ENCODE data around the gene STXBP2.

Gene STXBP2

DNA sequence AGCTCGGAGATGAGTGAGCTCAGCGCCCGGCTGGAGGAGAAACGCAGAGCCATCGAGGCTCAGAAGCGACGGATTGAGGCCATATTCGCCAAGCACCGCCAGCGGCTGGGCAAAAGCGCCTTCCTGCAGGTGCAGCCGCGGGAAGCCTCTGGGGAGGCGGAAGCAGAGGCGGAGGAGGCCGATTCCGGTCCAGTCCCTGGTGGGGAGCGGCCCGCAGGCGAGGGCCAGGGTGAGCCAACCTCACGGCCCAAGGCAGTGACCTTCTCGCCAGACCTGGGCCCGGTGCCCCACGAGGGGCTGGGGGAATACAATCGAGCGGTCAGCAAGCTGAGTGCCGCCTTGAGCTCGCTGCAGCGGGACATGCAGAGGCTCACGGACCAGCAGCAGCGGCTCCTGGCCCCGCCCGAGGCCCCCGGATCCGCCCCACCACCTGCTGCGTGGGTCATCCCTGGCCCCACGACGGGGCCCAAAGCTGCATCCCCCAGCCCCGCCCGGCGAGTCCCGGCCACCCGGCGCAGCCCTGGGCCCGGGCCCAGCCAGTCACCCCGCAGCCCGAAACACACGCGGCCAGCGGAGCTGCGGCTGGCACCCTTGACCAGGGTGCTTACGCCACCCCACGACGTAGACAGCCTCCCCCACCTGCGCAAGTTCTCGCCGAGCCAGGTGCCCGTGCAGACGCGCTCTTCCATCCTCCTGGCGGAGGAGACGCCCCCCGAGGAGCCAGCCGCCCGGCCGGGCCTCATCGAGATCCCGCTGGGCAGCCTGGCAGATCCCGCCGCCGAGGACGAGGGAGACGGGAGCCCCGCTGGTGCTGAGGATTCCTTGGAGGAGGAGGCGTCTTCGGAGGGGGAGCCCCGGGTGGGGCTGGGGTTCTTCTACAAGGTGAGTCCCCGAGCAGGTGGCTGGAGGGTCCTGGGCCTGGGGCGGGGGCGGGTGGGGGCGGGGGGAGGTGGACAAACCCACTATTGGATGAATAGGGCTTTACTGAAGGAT is 24.3 kb upstream of the STXBP2 start:
- no peak for DNase-seq (ENCODE audit: low read depth in 2 of 2)

DNA sequence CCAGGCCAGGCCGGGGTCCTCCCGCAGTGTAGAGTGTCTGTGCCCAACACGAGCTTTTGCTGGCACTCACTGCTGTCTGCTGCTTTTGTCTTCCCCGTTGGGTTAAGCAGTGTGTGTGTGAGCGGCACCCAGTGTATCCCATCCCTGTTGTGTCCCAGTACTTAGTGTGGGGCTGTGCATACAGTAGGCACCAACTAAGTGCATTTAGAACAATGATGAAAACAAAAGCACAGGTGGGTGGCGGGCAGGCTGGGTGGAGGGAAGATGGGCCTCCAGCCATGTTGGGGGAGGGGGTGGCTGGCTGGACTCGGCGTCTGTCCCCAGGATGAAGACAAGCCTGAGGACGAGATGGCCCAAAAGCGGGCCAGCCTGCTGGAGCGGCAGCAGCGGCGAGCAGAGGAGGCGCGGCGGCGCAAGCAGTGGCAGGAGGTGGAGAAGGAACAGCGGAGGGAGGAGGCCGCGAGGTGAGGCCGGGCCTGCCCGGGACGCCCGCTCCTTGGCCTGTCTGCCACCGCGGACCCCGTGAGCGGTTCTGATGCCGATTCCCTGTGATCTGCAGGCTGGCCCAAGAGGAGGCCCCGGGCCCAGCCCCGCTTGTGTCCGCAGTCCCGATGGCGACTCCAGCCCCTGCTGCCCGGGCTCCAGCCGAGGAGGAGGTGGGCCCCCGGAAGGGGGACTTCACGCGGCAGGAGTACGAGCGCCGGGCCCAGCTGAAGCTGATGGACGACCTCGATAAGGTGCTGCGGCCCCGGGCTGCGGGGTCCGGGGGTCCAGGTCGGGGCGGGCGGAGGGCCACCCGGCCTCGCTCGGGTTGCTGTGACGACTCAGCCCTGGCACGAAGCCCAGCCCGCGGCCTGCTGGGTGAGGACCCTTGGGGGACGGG is 21.8 kb upstream of the STXBP2 start:
- DNase-seq (ENCODE audit: low read depth in 2 of 2), result no peak

DNA sequence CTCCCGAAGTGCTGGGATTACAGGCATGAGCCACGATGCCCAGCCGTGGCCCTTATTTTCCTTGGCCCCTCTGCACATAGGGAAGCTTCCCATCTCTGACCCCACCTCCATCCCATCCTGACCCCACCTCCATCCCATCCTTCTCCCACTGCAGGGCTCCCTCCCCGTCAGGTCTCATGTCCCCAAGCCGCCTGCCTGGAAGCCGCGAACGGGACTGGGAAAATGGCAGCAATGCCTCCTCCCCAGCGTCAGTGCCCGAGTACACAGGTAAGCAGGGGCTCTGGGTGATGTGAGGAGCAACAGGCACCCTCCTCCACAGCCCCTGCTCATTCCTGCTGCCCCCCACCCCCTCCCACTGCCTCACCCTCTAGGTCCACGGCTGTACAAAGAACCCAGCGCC is 19.7 kb upstream of the STXBP2 start:
- no peak for DNase-seq (ENCODE audit: low read depth in 2 of 2)

DNA sequence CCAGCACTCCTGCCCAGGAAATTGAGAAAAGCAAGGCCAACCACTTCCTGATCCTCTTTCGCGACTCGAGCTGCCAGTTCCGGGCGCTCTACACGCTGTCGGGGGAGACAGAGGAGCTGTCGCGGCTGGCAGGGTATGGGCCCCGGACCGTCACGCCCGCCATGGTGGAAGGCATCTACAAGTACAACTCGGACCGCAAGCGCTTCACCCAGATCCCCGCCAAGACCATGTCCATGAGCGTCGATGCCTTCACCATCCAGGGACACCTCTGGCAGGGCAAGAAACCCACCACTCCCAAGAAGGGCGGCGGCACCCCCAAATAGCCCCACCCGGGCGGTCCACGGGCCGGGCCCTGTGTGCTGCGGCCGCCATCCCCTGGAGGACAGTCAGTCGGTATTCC is 19.2 kb upstream of the STXBP2 start:
- no peak for DNase-seq (ENCODE audit: low read depth in 2 of 2)

DNA sequence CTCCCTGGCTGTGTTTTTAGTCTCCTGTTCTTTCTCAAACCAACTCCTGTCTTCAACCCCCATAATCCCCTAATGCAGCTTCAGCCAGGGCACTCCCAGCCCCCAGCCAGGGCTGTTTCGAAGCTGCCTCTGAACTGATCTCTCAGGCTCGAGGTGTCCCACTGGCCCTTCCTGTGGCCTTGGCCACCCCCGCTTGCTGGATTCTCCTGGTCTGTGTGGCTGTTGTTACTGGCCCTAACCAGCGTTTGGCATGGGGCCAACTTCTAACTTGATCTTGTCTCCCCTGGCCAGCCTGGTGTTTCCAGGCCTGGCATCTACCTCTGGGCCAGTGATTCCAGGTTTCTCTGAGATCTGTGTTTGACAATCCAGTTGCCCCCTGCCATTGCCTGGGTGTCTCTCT is 18.6 kb upstream of the STXBP2 start:
- no peak for DNase-seq (ENCODE audit: low read depth in 2 of 2)

DNA sequence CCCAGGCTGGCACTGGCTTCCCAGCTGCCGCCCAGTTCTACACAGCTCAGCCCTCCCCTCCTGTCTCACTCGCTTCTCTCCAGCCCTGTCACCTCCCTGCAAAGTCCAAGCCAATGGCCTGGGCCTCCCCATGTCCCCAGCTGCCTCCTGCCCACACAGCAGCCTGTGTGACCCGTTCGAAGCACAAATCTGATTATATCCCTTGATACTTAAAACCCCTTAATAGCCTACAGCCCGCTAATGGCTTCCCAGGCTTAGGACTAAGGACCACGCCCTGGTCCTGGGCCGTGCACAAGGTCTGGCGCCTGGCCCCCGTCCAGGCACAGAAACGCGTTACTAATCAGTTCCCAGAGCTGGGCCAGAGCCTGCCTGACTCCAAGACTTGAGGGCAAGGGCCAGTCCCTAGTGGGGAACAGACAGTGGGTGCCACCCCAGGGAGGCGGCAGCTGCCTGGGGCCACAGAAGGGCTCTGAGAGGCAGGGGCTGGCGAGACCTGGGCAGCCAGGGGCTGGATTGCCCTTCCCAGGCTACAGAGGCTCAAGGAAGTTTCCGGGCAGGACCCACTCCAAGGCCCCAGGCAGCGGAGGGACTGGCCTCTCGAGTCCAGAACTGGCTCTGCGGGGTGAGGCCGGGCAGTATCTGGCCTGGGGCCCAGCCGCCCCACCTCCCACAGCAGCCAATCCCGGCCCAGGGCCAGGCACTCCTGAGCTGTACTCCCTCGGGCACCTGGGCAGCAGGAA is 18.0 kb upstream of the STXBP2 start:
- DNase-seq (ENCODE audit: low read depth in 2 of 2), result no peak

DNA sequence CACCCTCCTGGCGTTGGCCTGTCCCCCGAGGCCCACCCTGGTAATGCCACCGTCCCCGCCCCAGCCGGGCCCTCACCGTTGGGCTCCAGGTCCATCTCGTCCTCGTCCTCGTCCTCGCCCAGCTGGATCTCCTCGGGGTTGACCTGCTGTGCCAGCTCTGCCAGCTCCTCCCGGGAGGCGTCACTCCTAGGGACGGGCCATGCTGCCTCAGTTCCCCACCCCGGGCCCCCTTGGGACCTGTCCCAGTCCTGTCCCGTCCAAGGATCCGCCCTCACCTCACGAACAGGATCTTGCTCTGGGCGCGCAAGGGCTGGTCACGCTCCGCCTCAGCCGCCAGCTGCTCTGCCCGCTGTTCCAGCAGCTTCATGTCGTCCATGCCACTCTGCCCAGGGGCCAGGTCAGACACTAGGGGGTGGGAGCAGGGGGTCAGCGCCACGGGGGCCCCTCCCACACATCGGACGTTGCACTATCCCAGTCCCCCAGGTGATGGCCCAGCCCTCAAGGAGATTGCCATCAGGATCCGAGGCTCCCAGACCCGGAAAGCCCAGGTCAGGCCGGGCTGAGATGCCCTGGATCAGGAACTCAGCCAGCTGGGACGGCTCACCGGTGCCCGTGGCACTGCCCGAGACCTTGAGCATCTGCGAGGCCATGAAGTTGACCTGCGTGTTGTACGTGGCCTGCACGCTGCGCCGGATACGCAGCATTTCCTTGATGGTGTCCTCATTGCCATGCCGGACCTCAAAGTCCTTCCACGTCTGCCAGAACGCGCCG is 17.1 kb upstream of the STXBP2 start:
- no peak for DNase-seq (ENCODE audit: low read depth in 2 of 2)

DNA sequence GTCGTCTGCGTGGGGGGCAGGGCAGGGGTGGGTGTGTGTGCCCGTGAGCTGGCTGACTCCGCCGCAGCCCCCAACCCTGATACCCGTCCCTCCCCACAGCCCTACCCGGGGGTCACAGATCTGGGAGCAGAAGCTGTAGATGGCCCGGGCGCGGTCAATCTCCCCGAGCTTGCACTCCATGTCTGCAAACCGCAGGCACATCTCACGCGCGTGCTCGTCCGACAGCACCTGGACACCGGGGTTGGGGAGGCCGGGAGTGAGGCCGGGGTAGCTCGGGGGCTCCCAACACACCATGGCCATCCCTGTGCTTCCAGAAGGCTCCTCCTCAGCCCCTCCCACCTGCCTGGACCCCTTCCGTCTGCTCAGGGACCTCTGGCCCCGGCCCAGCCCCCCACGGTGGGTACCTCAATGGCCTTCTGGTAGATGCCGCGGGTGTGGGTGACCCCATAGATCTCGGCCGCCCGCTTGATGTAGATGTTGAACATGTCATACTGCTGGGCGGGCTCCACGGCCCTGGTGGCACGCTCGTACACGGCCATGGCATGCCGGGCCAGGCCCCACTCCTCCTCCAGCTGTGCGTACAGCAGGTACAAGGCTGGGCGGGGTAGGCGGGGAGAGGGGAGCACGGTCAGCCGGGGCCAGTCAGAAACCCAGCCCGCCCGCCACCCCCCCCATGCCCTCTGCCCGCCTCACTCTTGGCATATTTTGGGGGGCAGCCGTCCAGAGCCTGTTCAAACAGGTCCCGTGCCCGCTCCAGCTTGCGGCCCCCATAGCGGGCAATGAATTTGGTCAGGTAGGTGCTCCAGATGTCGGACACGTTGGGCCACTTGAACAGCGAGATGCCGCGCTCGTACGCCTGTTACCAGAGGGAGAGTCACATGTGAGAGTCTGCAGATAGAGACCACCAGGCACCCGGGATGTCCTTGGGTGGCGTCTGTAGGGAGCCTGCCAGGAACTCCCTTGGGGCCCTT is 16.2 kb upstream of the STXBP2 start:
- no peak for DNase-seq (ENCODE audit: low read depth in 2 of 2)

DNA sequence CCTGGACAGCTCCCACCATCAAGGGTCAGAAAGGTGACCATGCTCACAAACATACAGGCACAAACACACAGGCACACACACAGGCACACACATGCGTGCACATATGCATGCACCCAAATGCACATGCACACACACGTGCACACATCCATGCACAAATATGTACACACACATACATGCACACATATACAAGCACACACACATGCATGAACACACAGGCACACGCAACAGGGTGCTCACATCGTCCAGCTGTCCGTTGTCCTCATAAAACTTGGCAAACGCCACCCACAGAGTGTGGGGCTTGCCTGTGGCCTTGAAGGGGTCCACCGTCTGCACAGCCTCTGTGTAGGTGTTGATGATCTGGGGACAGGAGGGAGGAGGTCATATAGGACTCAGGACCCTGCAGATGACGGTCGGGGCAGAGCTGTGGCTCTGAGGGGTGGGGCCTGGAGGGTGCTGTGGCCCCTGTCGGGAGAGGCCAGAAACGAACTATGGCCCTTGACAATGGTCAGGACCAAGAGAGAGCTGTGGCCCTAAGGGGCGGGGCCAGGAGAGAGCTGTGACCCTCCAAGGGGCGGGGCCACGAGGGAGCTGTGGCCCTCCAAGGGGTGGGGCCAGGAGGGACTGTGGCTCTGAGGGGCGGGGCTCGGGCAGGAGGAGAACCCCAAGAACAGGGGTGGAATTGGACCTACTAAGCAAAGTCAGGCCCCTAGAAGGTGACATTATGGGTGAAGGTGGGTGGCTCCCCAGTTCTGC is 13.8 kb upstream of the STXBP2 start:
- no peak for DNase-seq (ENCODE audit: low read depth in 2 of 2)

DNA sequence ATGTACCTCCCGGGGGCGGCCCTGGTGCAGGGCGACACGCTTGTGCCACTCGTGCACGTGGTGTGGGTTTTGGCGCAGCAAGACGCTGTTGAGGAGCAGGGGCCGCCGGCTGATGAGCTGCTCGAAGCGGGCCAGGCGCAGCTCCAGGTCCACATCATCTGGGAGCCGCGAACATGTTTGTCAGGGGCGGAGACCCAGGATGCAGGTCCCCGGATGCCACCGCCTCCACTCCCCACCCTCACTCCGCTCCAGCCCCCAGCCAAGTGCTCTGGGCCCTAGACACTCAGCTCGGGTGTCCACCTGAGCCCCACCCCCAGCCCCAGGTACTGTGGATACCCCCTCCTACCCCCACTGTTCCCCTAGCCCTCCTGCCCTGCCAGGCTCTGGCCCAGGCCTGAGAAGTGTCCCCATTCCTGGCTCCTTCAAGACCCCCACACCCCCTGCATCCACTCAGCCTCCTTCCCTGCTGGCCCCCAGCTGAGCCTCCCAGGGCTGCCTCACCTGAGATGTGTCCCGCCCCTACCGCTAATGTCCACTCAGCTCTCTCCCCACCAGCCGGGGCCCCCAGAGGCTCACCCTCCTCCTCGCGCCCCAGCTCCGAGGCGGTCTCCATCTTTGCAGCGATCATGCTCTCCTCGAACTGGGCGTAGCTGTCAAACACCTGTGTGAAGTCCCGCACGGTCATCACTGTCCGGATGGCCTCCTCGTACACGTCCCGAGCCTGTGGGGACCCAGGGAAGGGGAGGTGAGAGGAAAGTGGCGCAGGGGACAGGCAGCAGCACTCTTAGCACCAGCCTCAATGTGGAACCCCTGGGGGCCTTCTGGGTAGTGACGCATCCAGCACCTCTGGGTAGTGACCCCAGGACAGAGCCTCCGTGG is 12.9 kb upstream of the STXBP2 start:
- DNase-seq (ENCODE audit: low read depth in 2 of 2), result no peak

DNA sequence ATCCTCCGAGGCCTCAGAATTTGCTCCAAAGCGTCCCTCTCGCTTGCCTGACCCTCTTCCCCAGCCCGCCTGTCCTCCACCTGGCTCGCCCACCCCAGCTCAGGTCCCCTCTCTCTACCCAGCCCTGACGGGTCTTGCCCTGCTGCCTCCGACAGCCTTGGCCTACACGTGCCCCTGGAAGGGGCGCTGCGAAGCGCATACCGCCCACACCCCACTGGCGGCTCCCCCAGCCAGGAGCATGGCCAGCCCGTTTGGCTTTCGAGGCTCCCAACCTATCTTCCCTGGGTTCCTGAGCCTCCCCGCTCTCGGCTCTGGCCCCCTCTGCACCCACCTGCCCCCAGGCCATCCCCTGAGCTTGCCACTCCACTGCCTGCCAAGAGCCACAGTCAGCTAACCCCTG is 12.1 kb upstream of the STXBP2 start:
- no peak for DNase-seq (ENCODE audit: low read depth in 2 of 2)

DNA sequence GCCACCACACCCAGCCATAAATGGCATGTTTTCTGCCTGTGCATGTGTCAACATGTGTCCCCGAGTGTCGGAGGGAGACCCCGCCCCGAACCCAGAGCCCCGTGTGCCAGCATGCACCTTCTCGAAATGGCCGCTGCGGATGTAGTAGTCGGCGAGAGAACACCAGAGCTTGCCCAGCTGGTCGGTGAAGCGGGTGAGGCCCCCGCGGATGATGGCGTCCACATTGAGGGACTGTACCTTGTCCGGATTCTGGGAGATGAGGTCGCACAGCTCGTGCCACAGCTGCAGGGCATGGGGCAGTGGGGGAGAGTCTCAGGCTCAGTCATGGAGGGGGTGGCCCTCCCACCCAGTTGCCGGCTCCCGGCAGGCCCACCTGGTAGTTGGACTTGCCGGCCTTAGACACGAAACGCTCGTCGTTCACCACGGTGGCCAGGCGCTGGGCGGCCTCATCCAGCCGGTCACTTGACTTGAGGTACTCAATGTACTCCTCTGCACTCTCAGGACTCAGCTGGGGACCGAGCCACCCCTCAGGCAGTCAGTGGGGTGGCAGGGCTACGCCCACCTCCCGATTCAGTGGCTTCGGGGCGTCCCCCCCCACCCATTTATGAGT is 11.0 kb upstream of the STXBP2 start:
- DNase-seq (ENCODE audit: low read depth in 2 of 2), result no peak

DNA sequence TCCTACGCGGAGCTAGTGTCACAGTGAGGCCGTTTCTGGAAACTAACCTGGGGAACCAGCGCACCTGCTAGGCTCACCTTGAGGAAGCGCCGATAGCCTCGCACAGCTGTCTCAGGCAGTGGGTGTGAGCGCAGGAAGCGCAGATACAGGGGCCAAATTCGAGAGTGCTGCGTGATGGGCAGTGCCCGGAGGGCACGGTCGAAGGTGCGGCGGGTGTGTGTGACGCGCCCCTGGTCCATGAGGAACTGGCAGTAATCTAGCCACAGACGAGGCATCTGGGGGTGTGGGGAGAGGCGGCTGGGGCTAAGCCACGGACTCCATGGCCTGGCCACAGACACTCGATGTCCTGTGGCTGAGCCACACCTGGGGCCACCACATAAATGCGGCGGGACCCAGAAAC is 9.7 kb upstream of the STXBP2 start:
- no peak for DNase-seq (ENCODE audit: low read depth in 2 of 2)

DNA sequence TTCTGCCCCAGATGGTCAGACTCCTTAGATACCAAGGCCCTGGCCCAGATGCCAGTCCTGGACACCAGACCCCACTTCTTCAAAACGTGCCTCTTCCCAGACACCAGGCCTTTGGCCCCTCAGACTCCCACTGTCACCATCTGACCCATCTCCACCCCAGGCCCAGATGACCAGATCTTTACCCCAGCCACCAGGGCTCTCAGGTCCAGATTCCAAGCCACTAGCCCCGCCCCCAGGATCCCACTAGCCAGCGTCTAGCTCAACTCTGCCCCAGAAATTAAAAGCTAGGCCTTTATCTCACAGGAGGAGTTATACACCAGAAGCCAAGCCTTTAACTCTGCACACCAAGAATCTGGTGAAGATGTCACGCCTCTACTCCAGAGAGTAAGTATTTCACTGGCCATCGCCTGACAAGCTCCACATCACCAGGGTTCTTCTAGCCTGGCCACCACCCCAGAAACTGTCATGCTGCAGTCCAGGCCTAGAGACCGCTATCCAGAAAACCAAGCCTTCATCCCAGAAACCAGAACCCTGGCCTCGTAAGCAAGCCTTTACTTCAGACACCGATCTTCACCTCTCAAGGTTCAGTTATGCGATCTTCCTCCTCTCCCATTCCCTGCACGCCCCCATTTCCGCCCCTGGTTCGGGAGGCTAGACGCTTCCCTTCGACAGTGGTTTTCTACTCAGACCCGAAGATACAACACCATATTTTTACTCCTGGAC is 8.2 kb upstream of the STXBP2 start:
- DNase-seq (ENCODE audit: low read depth in 2 of 2), result no peak

DNA sequence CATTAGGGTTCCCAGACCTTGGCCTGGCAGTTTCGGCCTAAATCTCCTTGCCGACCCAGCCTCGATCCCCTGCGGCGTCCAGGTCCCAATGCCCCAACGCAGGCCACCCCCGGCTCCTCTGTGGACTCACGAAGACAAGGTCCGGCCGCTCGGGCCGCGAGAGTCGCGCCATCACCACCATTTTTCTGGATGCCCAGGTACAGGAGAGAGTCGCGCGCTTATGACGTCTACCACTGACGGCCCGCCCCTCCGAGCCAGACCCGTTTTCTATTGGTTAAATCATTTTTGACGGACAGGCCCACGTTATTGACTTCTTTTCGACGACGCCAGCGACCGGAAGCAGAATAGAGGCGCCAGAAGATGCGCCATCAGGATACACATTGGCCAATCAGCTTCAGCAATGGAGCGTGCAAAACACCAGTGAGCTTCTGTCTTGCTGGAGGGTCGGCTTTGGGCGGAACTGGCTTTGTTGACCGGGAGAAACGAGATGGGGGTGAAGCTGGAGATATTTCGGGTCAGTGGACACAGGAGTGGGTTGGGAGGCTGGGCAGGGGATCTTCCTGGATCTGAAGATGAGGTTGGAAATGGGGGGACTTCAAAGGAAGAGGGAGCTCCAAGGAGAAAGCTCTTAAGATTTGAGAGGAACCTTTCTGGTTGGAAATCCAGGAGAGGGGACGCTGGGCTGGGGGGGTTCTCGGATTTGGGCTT is 7.4 kb upstream of the STXBP2 start, which contains the start of the genes PET100 and XAB2:
Gene PET100 (plus strand): TSS at position 447 of the 708 bp plus-strand sequence. CDS start 41 bp downstream, at position 488.
Gene XAB2 (minus strand): TSS at position 199 of the 708 bp plus-strand sequence. CDS start 18 bp downstream, at position 181.
- DNase-seq (ENCODE audit: low read depth in 2 of 2), result peak; percentile 87 to 92

DNA sequence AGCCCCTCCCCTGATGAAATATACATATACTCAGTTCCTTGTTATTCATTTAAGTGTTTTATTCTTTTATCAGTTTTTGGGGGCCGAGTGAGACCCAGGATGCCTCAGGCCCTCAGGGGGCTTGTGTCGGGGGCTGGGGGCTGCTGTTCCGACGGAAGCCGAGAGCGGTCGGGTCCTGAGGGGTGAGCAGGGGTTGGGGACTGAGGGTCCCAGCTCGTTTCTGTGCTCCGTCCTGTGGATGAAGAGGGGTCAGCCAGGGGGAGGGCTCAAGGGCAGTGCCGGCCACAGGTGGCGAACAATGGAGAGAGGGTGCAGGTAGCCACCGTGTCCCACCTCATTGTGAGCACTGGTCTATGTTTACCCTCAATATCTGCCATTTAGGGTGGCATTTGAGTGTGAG is 5.3 kb upstream of the STXBP2 start:
- DNase-seq (ENCODE audit: low read depth in 2 of 2), result no peak

All from activated CD4-positive, alpha-beta T cell treated with anti-CD3 and anti-CD28 coated beads for 24 hours (primary cell).